Measurements from ENCODE around the gene SDK1. TPM values are rescaled to one million over a fixed set of nuclear protein-coding genes. Genes with fewer than 3 reads are reported as not detected.

Gene SDK1
- total and polyA plus RNA-seq, 10 of the 15 experiments (the other 5 are each of a cell fraction or from before 2014, with no cell fraction given): 0.14 to 0.33 TPM; not detected in 8

DNA sequence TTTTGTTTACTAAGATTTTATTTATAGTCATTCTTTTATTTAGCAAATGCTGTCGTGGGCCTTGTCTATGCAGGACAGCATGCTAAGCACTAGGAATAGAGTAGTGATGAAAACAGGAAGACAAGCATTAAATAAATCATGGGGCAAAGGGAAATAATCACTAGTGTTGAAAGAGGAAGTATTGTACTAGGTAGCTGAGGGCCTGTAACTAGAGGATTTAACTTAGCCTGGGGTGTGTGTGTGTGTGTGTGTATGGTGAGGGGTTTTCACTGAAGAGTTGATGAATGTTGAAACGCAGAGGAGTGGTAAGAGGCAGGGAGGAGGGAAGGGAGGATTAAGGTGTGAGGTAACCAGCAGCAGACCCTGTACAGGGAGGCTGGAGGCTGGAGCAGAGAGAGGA lies 446.4 kb downstream of the SDK1 start (continued):
- TF ChIP-seq EZH2 (IDR thresholded peaks at IDR 0.05; ENCODE audit: borderline replicate concordance, control insufficient read depth, low read depth, low read length) (no peak), SREBF2 (IDR thresholded peaks at IDR 0.05; ENCODE audit: low read length) (no peak), MYC (IDR thresholded peaks at IDR 0.05; ENCODE audit: insufficient read depth, insufficient read length, insufficient replicate concordance, low read length, severe bottlenecking) (no peak), ZNF217 (IDR thresholded peaks at IDR 0.05) (no peak), BRCA1 (IDR thresholded peaks at IDR 0.05; ENCODE audit: low read depth, low read length) (no peak), SIN3A (IDR thresholded peaks at IDR 0.05; ENCODE audit: low read depth, low read length) (no peak), MXI1 (IDR thresholded peaks at IDR 0.05; ENCODE audit: low read depth, low read length) (no peak), IKZF2 (IDR thresholded peaks at IDR 0.05) (no peak)
- TF ChIP-seq, protein P1, sequence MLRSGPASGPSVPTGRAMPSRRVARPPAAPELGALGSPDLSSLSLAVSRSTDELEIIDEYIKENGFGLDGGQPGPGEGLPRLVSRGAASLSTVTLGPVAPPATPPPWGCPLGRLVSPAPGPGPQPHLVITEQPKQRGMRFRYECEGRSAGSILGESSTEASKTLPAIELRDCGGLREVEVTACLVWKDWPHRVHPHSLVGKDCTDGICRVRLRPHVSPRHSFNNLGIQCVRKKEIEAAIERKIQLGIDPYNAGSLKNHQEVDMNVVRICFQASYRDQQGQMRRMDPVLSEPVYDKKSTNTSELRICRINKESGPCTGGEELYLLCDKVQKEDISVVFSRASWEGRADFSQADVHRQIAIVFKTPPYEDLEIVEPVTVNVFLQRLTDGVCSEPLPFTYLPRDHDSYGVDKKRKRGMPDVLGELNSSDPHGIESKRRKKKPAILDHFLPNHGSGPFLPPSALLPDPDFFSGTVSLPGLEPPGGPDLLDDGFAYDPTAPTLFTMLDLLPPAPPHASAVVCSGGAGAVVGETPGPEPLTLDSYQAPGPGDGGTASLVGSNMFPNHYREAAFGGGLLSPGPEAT (IDR thresholded peaks at IDR 0.05; ENCODE audit: low read depth): no peak
- TF ChIP-seq, protein P2, sequence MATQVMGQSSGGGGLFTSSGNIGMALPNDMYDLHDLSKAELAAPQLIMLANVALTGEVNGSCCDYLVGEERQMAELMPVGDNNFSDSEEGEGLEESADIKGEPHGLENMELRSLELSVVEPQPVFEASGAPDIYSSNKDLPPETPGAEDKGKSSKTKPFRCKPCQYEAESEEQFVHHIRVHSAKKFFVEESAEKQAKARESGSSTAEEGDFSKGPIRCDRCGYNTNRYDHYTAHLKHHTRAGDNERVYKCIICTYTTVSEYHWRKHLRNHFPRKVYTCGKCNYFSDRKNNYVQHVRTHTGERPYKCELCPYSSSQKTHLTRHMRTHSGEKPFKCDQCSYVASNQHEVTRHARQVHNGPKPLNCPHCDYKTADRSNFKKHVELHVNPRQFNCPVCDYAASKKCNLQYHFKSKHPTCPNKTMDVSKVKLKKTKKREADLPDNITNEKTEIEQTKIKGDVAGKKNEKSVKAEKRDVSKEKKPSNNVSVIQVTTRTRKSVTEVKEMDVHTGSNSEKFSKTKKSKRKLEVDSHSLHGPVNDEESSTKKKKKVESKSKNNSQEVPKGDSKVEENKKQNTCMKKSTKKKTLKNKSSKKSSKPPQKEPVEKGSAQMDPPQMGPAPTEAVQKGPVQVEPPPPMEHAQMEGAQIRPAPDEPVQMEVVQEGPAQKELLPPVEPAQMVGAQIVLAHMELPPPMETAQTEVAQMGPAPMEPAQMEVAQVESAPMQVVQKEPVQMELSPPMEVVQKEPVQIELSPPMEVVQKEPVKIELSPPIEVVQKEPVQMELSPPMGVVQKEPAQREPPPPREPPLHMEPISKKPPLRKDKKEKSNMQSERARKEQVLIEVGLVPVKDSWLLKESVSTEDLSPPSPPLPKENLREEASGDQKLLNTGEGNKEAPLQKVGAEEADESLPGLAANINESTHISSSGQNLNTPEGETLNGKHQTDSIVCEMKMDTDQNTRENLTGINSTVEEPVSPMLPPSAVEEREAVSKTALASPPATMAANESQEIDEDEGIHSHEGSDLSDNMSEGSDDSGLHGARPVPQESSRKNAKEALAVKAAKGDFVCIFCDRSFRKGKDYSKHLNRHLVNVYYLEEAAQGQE (IDR thresholded peaks at IDR 0.05; ENCODE audit: low read depth, low read length): no peak
- TF ChIP-seq, protein P3, sequence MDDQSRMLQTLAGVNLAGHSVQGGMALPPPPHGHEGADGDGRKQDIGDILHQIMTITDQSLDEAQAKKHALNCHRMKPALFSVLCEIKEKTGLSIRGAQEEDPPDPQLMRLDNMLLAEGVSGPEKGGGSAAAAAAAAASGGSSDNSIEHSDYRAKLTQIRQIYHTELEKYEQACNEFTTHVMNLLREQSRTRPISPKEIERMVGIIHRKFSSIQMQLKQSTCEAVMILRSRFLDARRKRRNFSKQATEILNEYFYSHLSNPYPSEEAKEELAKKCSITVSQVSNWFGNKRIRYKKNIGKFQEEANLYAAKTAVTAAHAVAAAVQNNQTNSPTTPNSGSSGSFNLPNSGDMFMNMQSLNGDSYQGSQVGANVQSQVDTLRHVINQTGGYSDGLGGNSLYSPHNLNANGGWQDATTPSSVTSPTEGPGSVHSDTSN (IDR thresholded peaks at IDR 0.05; ENCODE audit: insufficient replicate concordance, low read depth, low read length): no peak

Measured in GM12878 (cell line).